Body of pancreas (tissue), 4 donors: ENCODE measurements around the gene GAB2. TPM values are rescaled to one million over a fixed set of nuclear protein-coding genes. Genes with fewer than 3 reads are reported as not detected.
A peak's percentile ranks its signal among the peaks of the same experiment; 100 is the strongest.

Experiments
- ATAC-seq: fragments of 150-250 bp; one replicate; pipeline ENCODE4 v1.9.1; 2016
- DNase-seq, 4 donors: peaks; one replicate each; pipeline ENCODE4 v3.0.0-alpha.2; 2019
- H3K27ac ChIP-seq, 4 donors: fragments of 200-600 bp; sonication (generic); 1 replicate in 3 of 4; 2 replicates in 1 of 4; pipeline versions ENCODE4 v1.5.1 to v1.6.1; 2016 to 2019; ENCODE audit warnings: mild to moderate bottlenecking in 1 of 4, mixed read lengths in 1 of 4, moderate library complexity in 1 of 4
- H3K27me3 ChIP-seq, 2 donors: fragments of 200-600 bp; sonication (generic); one replicate each; pipeline ENCODE4 v1.6.0; 2016; ENCODE audit warnings: mild to moderate bottlenecking in 1 of 2
- H3K36me3 ChIP-seq, 2 donors: fragments of 200-600 bp; sonication (generic); replicated peaks in 1 of 2; 2 replicates each; pipeline ENCODE4 v1.5.1; 2016; ENCODE audit warnings: low read depth in 2 of 2; ENCODE audit not compliant: insufficient read depth in 1 of 2
- H3K4me1 ChIP-seq: fragments of 200-600 bp; sonication (generic); one replicate; pipeline ENCODE4 v1.6.0; 2016
- H3K4me3 ChIP-seq, 2 donors: fragments of 200-600 bp; sonication (generic); 1 replicate in 1 of 2; 2 replicates in 1 of 2; pipeline ENCODE4 v1.5.1; 2016 to 2019
- H3K9me3 ChIP-seq, 3 donors: fragments of 200-600 bp; sonication (generic); 1 replicate in 2 of 3; 2 replicates in 1 of 3; pipeline ENCODE4 v1.5.1; 2016
- CTCF ChIP-seq, 7 experiments: fragments of 450-650 bp in 4 of 7; fragments of 200-600 bp in 3 of 7; sonication (generic) in 3 of 7; IDR thresholded peaks; one replicate each; pipeline ENCODE4 v1.5.1; 2016 to 2019; ENCODE audit warnings: antibody characterized with exemption in 7 of 7
- POLR2A ChIP-seq, 3 donors: fragments of 450-650 bp; IDR thresholded peaks; one replicate each; pipeline ENCODE4 v1.6.1; 2016; ENCODE audit warnings: antibody characterized with exemption in 3 of 3, mild to moderate bottlenecking in 2 of 3
- WGBS, 2 donors: methylation state at CpG; one replicate each; pipeline ENCODE4 v1.1.5; 2017; 5-methylcytosine and 5-hydroxymethylcytosine counted together
- intact Hi-C: fragments of 100-400 bp; cut with DNase I; formaldehyde crosslinking; loops from one replicate; pipeline ENCODE4 v1.15.1; 2023
- total RNA-seq, 2 donors: library from RNA; depleted of rRNA; stranded (reverse); fragments of >200 nt; gene quantifications; one replicate each; pipeline ENCODE4 v1.1.0, GENCODE V29; 2016

GAB2 gene
- total RNA-seq, 2 donors from 2014 or later: 6.9 to 16.9 TPM

DNA sequence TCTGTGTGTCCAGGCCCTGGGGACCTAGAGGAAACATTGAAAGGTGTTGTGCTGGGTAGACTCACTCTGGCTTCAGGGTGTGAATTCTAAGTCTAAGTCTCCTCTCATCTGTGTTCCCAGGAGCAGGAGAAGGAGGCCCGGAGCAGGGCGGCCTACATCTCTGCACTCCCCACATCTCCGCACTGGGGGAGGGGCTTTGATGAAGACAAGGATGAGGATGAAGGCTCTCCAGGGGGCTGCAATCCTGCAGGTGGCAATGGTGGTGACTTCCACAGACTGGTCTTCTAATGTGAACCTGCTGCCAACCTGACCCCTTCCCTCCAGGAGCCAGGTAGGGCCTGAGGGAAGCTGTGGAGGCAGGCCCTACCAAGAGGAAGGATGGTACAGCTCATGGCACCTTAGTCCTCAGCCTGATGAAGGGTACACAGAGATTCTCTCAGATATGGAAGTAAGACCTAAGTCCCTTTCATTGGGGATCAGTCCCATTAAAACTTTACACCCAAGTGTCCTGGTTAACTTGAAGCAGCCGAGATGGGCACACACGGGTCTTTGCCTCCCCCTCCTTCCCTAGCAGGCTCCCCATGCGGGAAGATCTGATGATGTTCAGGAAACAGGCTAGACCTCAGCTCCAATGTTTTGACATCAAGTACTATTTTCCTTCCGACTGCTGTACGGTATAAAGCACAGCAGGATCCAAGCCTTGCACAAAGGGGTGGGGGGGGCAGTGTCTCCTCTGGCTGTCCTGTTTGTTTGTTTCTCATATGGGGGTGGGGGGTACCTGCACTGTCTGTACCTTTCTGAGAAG is 203.9 kb downstream of the GAB2 start:
- Histone ChIP-seq H3K4me1 (no peaks in the 10 kb centered on the region), H3K27ac (no peak overlapping the region), H3K4me3 (no peak overlapping the region), H3K27me3 (no peaks in the 10 kb centered on the region), H3K9me3 (no peaks in the 10 kb centered on the region), H3K36me3 (peaks cover under 1 to 5% of the 10 kb centered on the region in 2 donors)
- DNase-seq (peak in 1 of 4 donors; percentile 8), ATAC-seq (no peak)
- TF ChIP-seq CTCF (IDR thresholded peaks at IDR 0.05): no peak
- WGBS, 2 donors: 79 to 90% methylated on average over 5 to 8 of the region's 8 CpGs
- intact Hi-C loops: no loop called here

DNA sequence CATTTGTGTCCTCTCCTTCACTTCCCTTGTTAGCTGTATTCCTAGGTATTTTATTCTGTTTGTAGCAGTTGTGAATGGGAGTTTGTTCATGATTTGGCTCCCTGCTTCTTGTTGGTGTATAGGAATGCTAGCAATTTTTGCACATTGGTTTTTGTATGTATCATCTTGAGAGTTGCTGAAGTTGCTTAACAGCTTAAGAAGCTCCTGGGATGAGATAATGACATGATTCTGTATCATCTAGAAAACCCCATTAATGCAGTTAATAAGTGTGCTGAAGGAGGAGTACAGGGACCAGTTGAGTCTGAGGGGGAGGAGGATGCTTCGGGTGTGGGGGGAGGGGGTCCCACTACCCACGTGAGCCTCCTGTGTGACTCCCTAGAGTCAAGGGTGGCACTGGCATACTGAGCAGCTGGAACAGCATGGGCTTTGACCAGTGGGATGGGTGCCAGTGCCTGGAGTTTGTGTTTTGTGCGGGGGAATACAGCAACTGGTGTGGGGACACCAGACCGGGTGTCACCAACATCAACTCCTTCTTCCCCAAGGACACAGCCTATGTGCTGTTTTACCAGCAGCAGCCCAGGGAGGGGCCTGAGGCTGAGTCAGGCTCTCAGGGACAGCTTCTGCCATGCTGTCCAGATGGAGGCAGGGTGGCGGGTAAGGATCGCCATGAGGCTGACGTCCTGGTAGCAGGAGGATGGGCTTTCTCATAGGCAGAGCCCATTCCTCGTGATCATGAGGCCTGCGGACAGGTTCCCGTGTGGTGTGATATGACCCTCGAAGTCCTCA is 204.8 kb downstream of the GAB2 start:
- Histone ChIP-seq H3K36me3 (peaks cover 0 to 5% of the 10 kb centered on the region in 2 donors), H3K9me3 (no peaks in the 10 kb centered on the region), H3K27me3 (no peaks in the 10 kb centered on the region), H3K4me3 (no peak overlapping the region), H3K27ac (no peak overlapping the region), H3K4me1 (no peaks in the 10 kb centered on the region)
- WGBS, 2 donors: 82 to 83% methylated on average over 9 to 10 of the region's 11 CpGs
- intact Hi-C loops: no loop called here
- no peak for ATAC-seq
- DNase-seq: peak in 1 of 4 donors; percentile 14
- TF ChIP-seq POLR2A (IDR thresholded peaks at IDR 0.05) (no peak), CTCF (IDR thresholded peaks at IDR 0.05) (no peak)

DNA sequence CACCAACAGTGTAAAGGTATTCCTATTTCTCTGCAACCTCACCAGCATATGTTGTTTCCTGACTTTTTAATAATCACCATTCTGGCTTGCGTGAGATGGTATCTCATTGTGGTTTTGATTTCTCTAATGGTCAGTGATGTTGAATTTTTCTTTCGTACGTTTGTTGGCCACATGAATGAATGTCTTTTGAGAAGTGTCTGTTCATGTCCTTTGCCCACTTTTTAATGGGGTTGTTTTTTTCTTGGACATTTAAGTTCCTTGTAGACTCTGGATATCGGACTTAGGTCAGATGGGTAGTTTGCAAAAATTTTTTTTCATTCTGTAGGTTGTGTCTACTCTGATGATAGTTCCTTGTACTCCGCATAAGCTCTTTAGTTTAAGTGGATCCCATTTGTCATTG is 206.1 kb downstream of the GAB2 start:
- H3K4me1 ChIP-seq: no peaks in the 10 kb centered on the region
- intact Hi-C loops: no loop called here
- 89 to 97% methylated on average over 5 of the region's 5 CpGs for WGBS, 2 donors
- H3K4me3 ChIP-seq: no peak overlapping the region
- TF ChIP-seq CTCF (IDR thresholded peaks at IDR 0.05): no peak
- no peak for TF ChIP-seq POLR2A (IDR thresholded peaks at IDR 0.05)
- H3K27ac ChIP-seq: no peak overlapping the region
- ATAC-seq (no peak), DNase-seq (no peak)
- H3K27me3 ChIP-seq: no peaks in the 10 kb centered on the region
- peaks cover 0 to 5% of the 10 kb centered on the region in 2 donors for H3K36me3 ChIP-seq
- no peaks in the 10 kb centered on the region for H3K9me3 ChIP-seq

DNA sequence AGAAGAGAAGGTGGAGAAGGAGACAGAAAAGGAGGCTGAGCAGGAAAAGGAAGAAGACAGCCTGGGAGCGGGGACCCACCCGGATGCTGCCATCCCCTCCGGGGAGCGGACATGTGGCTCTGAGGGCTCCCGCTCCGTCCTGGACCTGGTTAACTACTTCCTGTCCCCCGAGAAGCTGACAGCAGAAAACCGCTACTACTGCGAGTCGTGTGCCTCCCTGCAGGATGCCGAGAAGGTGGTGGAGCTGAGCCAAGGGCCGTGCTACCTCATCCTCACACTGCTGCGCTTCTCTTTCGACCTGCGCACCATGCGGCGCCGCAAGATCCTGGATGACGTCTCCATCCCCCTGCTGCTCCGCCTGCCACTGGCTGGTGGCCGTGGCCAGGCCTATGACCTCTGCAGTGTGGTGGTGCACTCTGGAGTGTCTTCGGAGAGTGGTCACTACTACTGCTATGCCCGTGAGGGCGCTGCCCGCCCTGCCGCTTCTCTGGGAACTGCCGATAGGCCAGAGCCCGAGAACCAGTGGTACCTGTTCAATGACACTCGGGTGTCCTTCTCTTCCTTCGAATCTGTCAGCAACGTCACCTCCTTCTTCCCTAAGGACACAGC is 207.5 kb downstream of the GAB2 start:
- DNase-seq (no peak), ATAC-seq (no peak)
- no peaks in the 10 kb centered on the region for H3K27me3 ChIP-seq
- TF ChIP-seq CTCF (IDR thresholded peaks at IDR 0.05) (no peak), POLR2A (IDR thresholded peaks at IDR 0.05) (no peak)
- peaks cover 0 to 5% of the 10 kb centered on the region in 2 donors for H3K36me3 ChIP-seq
- intact Hi-C loops: no loop called here
- 93 to 94% methylated on average over 24 to 30 of the region's 31 CpGs for WGBS, 2 donors
- no peak overlapping the region for H3K27ac ChIP-seq
- H3K4me3 ChIP-seq: no peak overlapping the region
- no peaks in the 10 kb centered on the region for H3K4me1 ChIP-seq
- no peaks in the 10 kb centered on the region for H3K9me3 ChIP-seq
